GM19099 (cell line): ENCODE data around the gene SULF2.

Source experiments
- POLR2A ChIP-seq: IDR thresholded peaks from 3 replicates; pipeline ENCODE4 v1.6.1; 2011; ENCODE audit warnings: low read depth; ENCODE audit not compliant: insufficient read length; ENCODE audit errors: extremely low read depth

The SULF2 gene

GRCh38 chr20:47740862-47741184 is 44.5 kb downstream of the SULF2 start:
- TF ChIP-seq POLR2A = no peak

GRCh38 chr20:47740121-47740861 is 45.0 kb downstream of the SULF2 start:
- TF ChIP-seq POLR2A = no peak

GRCh38 chr20:47737923-47738322 is 47.4 kb downstream of the SULF2 start:
- no peak for TF ChIP-seq POLR2A

GRCh38 chr20:47736570-47737152 is 48.6 kb downstream of the SULF2 start:
- TF ChIP-seq POLR2A = no peak

- no peak for TF ChIP-seq POLR2A
These were observed 49.6 kb downstream of the SULF2 start for GRCh38 chr20:47735412-47736400.

- TF ChIP-seq POLR2A = no peak
These were observed 50.4 kb downstream of the SULF2 start for GRCh38 chr20:47734870-47735269.

GRCh38 chr20:47733892-47734291 is 51.4 kb downstream of the SULF2 start:
- no peak for TF ChIP-seq POLR2A

- TF ChIP-seq POLR2A = no peak
These were observed 54.5 kb downstream of the SULF2 start for GRCh38 chr20:47730744-47731143.

GRCh38 chr20:47729472-47729871 is 55.8 kb downstream of the SULF2 start:
- TF ChIP-seq POLR2A = no peak

- no peak for TF ChIP-seq POLR2A
These were observed 57.3 kb downstream of the SULF2 start for GRCh38 chr20:47727909-47728361.

- peak; percentile 44 for TF ChIP-seq POLR2A
These were observed 58.0 kb downstream of the SULF2 start for GRCh38 chr20:47727170-47727880.

GRCh38 chr20:47726632-47727031 is 58.6 kb downstream of the SULF2 start:
- TF ChIP-seq POLR2A = no peak

- TF ChIP-seq POLR2A = no peak
These were observed 59.9 kb downstream of the SULF2 start for GRCh38 chr20:47725248-47725973.

- TF ChIP-seq POLR2A = no peak
These were observed 60.4 kb downstream of the SULF2 start for GRCh38 chr20:47724910-47725247.
